ENCODE measurements around the gene SLC30A5.

- no peak for TF ChIP-seq HDAC2 (IDR thresholded peaks at IDR 0.05)
- no peak for TF ChIP-seq YBX1 (IDR thresholded peaks at IDR 0.05)
These were observed 73.1 kb downstream of the SLC30A5 start, which contains the start of gene CCNB1 for GRCh38 chr5:69166686-69167492.

Data from GM12878 (cell line).